SK-N-MC (cell line): ENCODE results near the gene MARK1.

Experiments
- EZH2 ChIP-seq: fragments of 200-600 bp; sonication (generic); IDR thresholded peaks from one replicate; pipeline ENCODE4 v1.6.1; 2017; ENCODE audit warnings: antibody characterized with exemption
- FOXP2 ChIP-seq: optimal IDR thresholded peaks from 2 replicates; pipeline ENCODE3; 2011; ENCODE audit warnings: mild to moderate bottlenecking, moderate library complexity; ENCODE audit not compliant: insufficient read depth; ENCODE audit errors: extremely low read length, control extremely low read depth
- POLR2AphosphoS5 ChIP-seq: IDR thresholded peaks from 2 replicates; pipeline ENCODE4 v1.6.1; 2012; ENCODE audit warnings: mild to moderate bottlenecking, low read depth, low read length, borderline replicate concordance

- TF ChIP-seq EZH2 (no peak), POLR2AphosphoS5 (no peak), FOXP2 (no peak)
These were observed 159.9 kb downstream of the MARK1 start for GRCh38 chr1:220687809-220688208.
